ENCODE measurements around the gene CRIM1. TPM values are rescaled to one million over a fixed set of nuclear protein-coding genes. Genes with fewer than 3 reads are reported as not detected.

CRIM1 gene
- total RNA-seq, 2 donors from 2014 or later, result 2.2 to 15.5 TPM

DNA sequence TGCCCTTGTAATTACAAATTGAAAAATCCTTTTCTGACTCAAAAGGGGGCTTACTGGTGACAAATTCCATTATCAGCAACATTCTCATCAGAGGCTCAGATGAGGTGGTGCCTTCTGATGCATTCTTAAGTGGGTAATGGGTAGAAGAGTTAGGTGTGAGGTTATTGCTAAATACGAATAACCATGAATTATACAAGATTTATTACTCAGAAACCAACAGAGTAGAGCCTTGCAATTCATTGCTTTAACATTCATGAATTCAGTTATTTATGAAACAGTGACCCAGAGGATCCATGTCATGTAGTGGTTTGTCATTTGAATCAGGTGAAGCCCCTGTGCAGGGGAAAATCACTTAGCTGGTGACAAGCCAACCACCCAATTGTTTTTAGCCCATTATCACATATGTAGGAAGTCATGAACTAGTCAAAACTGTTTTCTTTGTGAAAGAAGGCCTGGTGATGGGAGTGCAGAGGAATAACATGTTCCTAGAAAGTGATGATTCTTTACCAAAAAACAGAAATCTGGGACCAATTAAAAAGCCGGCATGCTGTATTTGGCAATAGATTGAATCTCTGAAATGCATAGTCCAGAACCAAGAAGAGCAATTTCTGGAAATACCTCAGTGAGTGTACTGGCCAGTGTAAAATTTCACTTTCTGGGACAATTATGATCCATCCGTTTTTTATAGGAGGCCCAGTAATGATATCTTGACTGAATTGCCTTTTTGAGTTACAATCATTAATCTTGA lies 70.2 kb downstream of the CRIM1 start:
- Mint-ChIP-seq H3K9me3 (no peaks in the 10 kb centered on the region), H3K36me3 (ENCODE audit: low read depth) (no peaks in the 10 kb centered on the region), H3K4me3 (no peak overlapping the region), H3K27ac (no peak overlapping the region), H3K4me1 (no peaks in the 10 kb centered on the region), H3K27me3 (no peaks in the 10 kb centered on the region)
- peak; percentile 31 for ATAC-seq (replicated peaks)

DNA sequence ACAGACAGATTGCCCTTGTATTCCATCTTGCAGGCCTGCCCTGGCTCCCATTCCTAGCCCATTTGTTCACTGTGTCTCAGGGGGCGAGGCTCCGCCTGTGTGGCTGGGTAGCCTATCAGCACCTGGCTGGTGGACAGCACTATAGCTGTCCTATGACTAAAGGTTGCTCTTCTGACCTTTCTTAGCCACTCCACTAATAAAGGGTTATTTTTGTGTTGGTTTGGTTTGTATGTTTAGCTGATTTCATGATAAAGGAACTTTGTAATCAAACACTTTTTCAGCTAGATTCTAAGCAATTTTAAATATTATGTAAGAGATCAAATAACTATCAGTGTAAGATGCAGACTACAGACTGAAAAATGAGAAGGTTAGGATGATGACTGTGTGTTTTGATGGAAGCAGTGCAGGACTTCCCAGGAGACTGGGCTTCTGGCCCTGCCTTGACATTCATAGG lies 72.2 kb downstream of the CRIM1 start:
- H3K4me3 Mint-ChIP-seq, result no peak overlapping the region
- H3K4me1 Mint-ChIP-seq, result no peaks in the 10 kb centered on the region
- no peaks in the 10 kb centered on the region for H3K27me3 Mint-ChIP-seq
- no peaks in the 10 kb centered on the region for H3K36me3 Mint-ChIP-seq (ENCODE audit: low read depth)
- no peak overlapping the region for H3K27ac Mint-ChIP-seq
- H3K9me3 Mint-ChIP-seq, result no peaks in the 10 kb centered on the region
- no peak for ATAC-seq (replicated peaks)

DNA sequence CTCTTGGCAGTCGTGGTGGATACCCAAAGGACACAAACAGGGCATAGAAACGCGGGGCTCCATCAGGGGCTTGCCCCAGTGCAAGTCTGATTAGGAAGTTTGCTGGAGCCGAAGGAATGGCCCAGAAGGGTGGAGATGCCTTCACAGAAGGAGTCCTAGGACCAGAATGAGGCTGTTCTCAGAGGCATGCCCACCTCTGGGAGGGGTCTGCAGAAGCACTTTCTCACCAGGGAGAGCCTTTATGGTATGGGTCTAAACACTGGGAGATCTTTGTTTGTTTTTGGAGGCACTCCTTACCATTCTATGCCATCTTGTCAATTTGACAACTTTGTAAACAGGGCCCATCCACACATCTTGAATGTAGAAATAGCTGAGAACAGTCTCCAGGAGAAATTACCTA lies 75.0 kb downstream of the CRIM1 start:
- no peaks in the 10 kb centered on the region for H3K36me3 Mint-ChIP-seq (ENCODE audit: low read depth)
- no peak overlapping the region for H3K4me3 Mint-ChIP-seq
- no peaks in the 10 kb centered on the region for H3K9me3 Mint-ChIP-seq
- no peaks in the 10 kb centered on the region for H3K4me1 Mint-ChIP-seq
- no peak overlapping the region for H3K27ac Mint-ChIP-seq
- no peaks in the 10 kb centered on the region for H3K27me3 Mint-ChIP-seq
- ATAC-seq (replicated peaks), result no peak

DNA sequence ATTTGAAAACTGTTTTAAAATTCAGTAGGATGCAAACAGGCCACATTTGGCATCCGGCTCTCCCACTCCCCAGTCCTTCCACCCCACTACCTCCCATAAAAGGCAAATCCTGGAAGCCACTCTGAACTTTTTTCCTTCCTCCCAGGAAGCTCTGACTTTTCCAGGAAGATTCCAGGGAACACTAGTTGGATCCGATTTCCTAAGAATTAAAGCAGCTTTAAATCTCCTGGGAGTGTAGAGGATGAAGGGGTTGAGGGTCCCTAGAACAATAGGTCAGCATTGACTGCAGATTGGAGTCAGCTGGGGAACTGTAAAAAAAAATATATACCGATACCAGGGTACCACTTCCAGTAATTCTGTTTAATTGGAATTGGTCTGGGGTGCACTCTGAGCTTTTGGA lies 76.9 kb downstream of the CRIM1 start:
- no peak for ATAC-seq (replicated peaks)
- Mint-ChIP-seq H3K4me1 (no peaks in the 10 kb centered on the region), H3K36me3 (ENCODE audit: low read depth) (no peaks in the 10 kb centered on the region), H3K27me3 (no peaks in the 10 kb centered on the region), H3K27ac (no peak overlapping the region), H3K9me3 (no peaks in the 10 kb centered on the region), H3K4me3 (no peak overlapping the region)

DNA sequence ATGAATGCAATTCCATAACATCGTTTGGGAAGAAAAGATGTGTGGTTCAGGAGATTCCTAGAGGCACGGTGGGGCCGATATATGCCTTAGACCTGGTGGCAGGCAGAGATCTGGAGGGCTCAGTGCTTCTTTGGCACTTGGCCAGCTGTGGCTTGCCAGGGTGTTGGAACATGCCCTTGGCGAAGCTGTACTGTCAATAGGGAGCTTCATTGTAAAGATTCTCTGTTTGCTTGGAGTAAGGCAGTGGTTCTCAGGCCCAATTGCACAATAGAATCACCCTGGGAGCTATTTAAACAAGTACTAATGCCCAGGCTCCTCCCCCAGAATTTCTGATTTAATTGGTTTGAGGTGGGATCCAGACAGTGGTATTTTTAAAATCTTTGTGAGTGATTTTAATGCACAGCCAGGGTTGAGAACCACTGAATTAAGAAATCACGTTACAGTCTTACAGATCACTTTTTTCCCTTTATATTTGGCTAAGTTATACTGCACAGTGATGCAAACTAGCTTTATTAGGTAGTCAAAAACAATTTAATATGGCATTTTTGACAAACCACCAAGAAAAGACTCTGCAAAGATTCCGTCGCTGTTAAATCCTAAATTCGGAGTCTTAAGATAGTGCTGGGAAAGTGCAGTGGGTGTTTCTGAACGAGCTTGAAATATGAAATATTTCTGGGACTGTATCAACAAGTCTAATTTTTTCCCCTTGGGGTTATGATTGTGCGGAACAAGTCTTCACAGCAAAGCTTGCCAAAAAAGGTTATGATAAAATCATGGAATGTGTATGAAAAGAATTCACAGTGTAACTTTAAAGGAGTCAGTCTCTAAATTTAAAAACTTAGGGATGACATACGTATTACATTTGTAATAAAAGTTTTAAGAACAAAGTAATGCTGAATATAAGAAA lies 78.0 kb downstream of the CRIM1 start:
- no peaks in the 10 kb centered on the region for H3K4me1 Mint-ChIP-seq
- H3K36me3 Mint-ChIP-seq (ENCODE audit: low read depth), result no peaks in the 10 kb centered on the region
- no peak for ATAC-seq (replicated peaks)
- H3K9me3 Mint-ChIP-seq, result no peaks in the 10 kb centered on the region
- H3K27me3 Mint-ChIP-seq, result no peaks in the 10 kb centered on the region
- H3K4me3 Mint-ChIP-seq, result no peak overlapping the region
- no peak overlapping the region for H3K27ac Mint-ChIP-seq

DNA sequence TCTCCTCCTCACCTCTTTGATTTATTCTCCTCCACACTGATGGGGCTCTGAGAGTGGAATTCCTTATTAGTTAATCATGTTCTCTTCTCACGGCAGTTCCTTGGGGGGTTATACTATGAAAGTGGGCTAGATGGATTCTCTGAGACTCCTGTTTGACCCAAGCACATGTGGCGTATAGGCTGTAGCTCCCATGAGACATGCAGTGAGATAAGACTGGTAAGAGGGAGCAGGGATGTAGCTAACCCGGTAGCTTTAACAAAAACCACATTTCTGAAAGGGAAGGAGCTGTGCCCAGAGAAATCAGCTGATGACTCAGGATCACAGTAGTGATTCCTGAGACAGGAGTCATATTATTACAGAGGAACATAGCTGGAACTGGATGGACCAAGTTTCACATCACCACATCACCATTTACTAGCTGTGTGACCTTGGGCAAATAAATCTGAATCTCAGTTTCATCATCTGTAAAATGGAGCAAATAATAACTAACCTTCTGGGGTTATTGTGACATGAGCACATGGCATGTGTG lies 82.9 kb downstream of the CRIM1 start:
- no peaks in the 10 kb centered on the region for H3K4me1 Mint-ChIP-seq
- no peak overlapping the region for H3K4me3 Mint-ChIP-seq
- no peaks in the 10 kb centered on the region for H3K27me3 Mint-ChIP-seq
- no peak overlapping the region for H3K27ac Mint-ChIP-seq
- ATAC-seq (replicated peaks), result no peak
- H3K36me3 Mint-ChIP-seq (ENCODE audit: low read depth), result peaks cover 4% of the 10 kb centered on the region
- H3K9me3 Mint-ChIP-seq, result no peaks in the 10 kb centered on the region

DNA sequence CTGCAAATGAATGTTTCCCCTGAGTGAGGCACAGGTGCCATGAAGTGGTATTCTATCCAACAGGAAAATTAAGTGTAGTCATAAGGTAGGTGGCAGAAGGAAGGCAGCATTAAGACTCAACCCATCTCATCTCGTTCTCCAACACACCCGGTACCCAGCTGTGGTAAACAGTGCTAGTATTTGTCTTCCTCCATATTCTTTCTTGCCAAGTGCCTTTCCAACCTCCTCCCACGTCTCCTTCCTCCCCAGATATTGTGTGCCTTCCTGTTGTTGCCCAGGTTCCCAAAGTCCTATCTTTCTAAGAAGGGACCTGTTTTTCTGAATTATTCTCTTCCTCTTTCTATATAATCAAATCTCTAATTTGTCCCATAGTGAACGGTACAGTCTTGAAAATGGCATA lies 83.5 kb downstream of the CRIM1 start:
- H3K4me1 Mint-ChIP-seq, result no peaks in the 10 kb centered on the region
- H3K27me3 Mint-ChIP-seq, result no peaks in the 10 kb centered on the region
- H3K27ac Mint-ChIP-seq, result no peak overlapping the region
- H3K9me3 Mint-ChIP-seq, result no peaks in the 10 kb centered on the region
- H3K36me3 Mint-ChIP-seq (ENCODE audit: low read depth), result peaks cover 5% of the 10 kb centered on the region
- no peak overlapping the region for H3K4me3 Mint-ChIP-seq
- no peak for ATAC-seq (replicated peaks)

DNA sequence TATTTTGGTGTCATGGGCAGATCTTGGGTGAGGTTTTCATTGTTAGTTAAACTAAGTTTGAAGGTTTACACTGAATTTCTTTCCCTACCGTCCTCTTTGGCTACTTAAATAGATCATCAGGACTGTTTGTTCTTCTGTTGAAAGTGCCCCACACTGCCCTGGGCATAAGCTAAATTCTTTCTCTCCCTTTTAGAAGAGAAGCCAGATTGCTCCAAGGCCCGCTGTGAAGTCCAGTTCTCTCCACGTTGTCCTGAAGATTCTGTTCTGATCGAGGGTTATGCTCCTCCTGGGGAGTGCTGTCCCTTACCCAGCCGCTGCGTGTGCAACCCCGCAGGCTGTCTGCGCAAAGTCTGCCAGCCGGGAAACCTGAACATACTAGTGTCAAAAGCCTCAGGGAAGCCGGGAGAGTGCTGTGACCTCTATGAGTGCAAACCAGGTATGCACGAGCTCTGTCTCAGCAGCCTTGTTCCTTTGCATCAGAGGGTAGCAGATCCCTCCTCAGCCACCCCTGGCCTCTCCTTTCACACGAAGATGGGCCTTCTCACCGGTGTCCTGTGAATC lies 85.6 kb downstream of the CRIM1 start:
- Mint-ChIP-seq H3K36me3 (ENCODE audit: low read depth) (peaks cover 5% of the 10 kb centered on the region), H3K4me3 (no peak overlapping the region), H3K27ac (no peak overlapping the region), H3K9me3 (no peaks in the 10 kb centered on the region), H3K27me3 (no peaks in the 10 kb centered on the region), H3K4me1 (no peaks in the 10 kb centered on the region)
- ATAC-seq (replicated peaks), result no peak

DNA sequence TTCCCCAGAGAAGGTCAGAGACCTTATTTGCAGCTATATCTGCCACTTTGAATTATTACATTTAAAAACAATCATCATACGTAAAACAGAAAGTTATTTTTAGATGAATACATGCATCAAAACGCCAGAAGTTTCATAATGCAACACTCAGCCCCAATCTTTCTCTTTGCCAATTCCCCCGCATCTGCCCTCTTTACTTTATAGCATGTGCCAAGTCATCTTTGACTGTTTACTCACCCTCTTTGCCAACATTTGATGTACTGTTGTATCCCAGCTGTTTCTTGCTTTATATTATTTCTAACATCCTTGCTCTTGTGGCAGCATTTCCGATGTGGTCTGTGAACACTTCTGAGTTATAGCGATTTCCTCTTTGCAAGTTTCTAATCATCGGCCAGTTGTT lies 86.2 kb downstream of the CRIM1 start:
- peaks cover 5% of the 10 kb centered on the region for H3K36me3 Mint-ChIP-seq (ENCODE audit: low read depth)
- no peak overlapping the region for H3K4me3 Mint-ChIP-seq
- H3K27me3 Mint-ChIP-seq, result no peaks in the 10 kb centered on the region
- no peaks in the 10 kb centered on the region for H3K9me3 Mint-ChIP-seq
- ATAC-seq (replicated peaks), result no peak
- no peaks in the 10 kb centered on the region for H3K4me1 Mint-ChIP-seq
- no peak overlapping the region for H3K27ac Mint-ChIP-seq

DNA sequence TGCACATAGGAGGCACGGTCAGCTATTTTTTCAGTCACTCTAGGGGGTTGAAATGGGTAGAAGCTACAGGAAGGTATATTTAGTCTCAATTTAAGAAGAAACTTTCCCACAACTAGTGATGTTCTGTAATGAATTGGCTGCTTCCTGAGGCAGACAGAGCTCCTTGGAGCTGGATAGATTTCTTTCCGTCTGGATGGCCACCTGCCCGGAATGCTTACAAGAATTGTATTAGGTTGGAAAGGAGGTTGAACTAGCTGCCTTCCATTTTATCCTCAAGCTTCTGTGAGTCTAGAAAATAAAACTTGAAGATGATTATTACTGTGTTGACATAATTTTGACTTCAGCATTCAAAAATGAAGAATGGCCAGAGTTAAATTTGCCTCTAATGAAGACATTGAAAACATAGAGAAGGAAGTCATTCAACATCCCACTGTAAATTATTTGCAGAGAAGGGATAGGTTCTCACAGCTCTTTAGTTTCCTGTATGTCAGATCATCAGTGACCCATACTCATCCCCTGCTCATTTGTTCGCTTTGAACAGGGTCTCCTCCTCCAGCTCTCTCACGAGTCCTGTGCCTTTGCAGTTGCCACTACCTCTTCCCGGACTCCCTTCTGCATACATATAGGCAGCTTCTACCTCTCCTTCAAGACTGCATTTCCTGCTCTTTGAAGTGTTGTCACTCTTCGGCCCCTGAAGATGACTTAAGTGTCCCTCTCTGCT lies 88.8 kb downstream of the CRIM1 start:
- no peak for ATAC-seq (replicated peaks)
- no peaks in the 10 kb centered on the region for H3K27me3 Mint-ChIP-seq
- no peak overlapping the region for H3K4me3 Mint-ChIP-seq
- H3K36me3 Mint-ChIP-seq (ENCODE audit: low read depth), result peaks cover 16% of the 10 kb centered on the region
- H3K27ac Mint-ChIP-seq, result no peak overlapping the region
- H3K4me1 Mint-ChIP-seq, result no peaks in the 10 kb centered on the region
- H3K9me3 Mint-ChIP-seq, result no peaks in the 10 kb centered on the region

DNA sequence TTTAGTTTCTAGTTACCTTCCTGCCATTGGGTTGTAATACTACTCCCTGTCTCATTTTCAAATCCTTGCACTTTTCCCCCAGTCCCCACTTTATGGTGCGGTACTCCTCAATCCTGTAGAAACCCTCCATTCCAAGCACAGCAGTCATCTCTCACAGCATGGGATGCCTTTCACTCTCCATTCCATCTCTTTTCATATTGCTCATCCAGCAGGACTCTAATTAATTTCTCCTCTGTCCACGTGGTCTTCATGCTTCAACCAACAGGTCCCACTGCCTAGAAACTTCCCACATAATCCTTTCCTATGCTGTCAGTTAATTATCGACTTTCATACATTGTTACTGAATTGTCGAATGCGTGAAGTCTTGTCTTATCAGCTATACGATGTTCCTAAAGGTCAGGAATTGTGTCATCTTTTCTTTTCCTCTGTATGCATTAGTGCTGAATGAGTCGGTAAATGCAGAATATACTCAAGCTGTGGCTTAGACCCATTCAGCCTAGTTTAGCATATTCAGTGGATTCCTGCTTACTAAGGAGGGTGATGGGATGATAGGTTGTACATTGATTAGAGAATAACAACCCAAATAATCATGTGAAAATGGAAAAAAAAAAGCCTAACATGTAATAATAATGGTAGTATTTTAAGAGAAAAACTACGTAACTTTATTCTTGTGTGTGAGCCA lies 89.7 kb downstream of the CRIM1 start:
- Mint-ChIP-seq H3K27me3 (no peaks in the 10 kb centered on the region), H3K36me3 (ENCODE audit: low read depth) (peaks cover 16% of the 10 kb centered on the region), H3K9me3 (no peaks in the 10 kb centered on the region), H3K27ac (no peak overlapping the region), H3K4me3 (no peak overlapping the region), H3K4me1 (no peaks in the 10 kb centered on the region)
- ATAC-seq (replicated peaks), result no peak

DNA sequence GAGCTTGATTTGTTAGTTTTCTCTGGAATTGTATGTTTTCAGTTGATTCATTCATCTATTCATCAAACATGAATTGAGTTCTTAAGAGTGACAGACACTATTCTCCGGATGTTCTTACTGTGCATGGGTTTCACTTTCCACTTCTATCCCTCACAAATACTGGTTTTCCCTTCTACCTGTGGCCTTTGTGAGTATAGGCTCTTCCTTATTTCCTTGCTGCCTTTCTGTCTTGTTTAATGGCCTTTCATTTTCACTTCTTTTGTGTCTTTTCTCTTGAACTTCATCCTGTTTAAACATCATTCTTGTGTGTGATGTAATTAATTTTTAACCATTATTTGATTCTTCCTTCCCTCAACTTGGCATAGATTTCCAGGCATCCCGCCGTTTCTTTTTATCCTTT lies 90.7 kb downstream of the CRIM1 start:
- Mint-ChIP-seq H3K27me3 (no peaks in the 10 kb centered on the region), H3K9me3 (no peaks in the 10 kb centered on the region), H3K36me3 (ENCODE audit: low read depth) (peaks cover 16% of the 10 kb centered on the region), H3K27ac (no peak overlapping the region), H3K4me1 (no peaks in the 10 kb centered on the region), H3K4me3 (no peak overlapping the region)
- ATAC-seq (replicated peaks), result no peak

DNA sequence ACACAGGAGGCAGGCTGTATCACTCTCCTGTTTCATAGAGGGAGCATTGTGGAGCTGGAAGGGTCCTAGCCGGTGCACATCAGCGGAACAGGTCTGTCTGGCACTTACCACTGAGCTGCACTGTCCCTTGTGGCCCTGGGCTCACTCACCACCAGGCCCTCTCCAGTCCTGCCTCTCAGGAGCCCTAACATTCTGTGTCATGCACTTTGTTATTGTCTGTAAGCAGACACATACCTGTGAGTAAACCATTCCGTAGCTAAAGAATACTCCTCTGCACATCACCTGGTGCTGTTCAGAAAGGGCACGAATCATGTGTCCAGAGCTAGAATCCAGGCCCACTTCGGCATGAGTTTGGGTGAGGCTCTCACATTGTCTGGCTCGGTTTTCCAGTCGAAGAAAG lies 93.6 kb downstream of the CRIM1 start:
- no peaks in the 10 kb centered on the region for H3K27me3 Mint-ChIP-seq

DNA sequence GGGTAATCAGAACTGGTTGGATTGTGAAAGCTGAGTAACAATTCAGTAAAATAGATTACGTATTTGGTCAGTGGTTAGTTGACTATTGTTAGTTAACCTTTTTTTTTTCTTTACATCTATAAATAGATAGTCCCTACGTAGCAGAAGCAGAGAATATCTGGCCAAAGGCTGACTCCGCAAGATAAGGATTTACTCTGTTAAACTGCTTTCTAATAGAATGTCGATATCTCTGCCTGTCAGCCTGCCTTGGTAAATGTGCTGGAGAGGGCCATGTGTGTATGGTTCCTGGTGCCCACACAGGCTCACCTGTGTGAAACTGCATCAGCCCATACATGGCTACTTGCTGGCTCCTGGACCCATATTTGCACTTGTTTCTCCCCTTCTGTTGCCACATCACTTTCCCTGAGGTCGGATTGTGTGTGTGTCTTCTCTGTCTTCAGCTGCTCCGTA lies 94.4 kb downstream of the CRIM1 start:
- Mint-ChIP-seq H3K27me3 (no peaks in the 10 kb centered on the region), H3K27ac (no peak overlapping the region), H3K9me3 (peaks cover 3% of the 10 kb centered on the region), H3K36me3 (ENCODE audit: low read depth) (peaks cover 11% of the 10 kb centered on the region), H3K4me3 (no peak overlapping the region), H3K4me1 (no peaks in the 10 kb centered on the region)
- ATAC-seq (replicated peaks), result no peak

More for the DNA sequence above, 93.6 kb downstream of the CRIM1 start:
- H3K27ac Mint-ChIP-seq, result no peak overlapping the region
- peaks cover 3% of the 10 kb centered on the region for H3K9me3 Mint-ChIP-seq
- ATAC-seq (replicated peaks), result no peak
- no peaks in the 10 kb centered on the region for H3K4me1 Mint-ChIP-seq
- peaks cover 11% of the 10 kb centered on the region for H3K36me3 Mint-ChIP-seq (ENCODE audit: low read depth)
- H3K4me3 Mint-ChIP-seq, result no peak overlapping the region
